Endothelial cell of umbilical vein (primary cell): ENCODE measurements around the gene SETBP1.

ENCODE experiments used
- CTCF ChIP-seq, 2 donors: IDR thresholded peaks; 1 replicate in 1 of 2; 2 replicates in 1 of 2; pipeline ENCODE4 v1.5.1; 2011; ENCODE audit warnings: low read length in 2 of 2, mild to moderate bottlenecking in 2 of 2, moderate library complexity in 2 of 2, control low read depth in 1 of 2, inconsistent platforms in 1 of 2, low read depth in 1 of 2; ENCODE audit not compliant: insufficient read depth in 1 of 2; ENCODE audit errors: extremely low read depth in 1 of 2
- EZH2 ChIP-seq: IDR thresholded peaks from 2 replicates; pipeline ENCODE4 v1.6.1; 2012; ENCODE audit warnings: borderline replicate concordance, low read depth, mild to moderate bottlenecking, moderate library complexity, low read length, inconsistent platforms; ENCODE audit not compliant: severe bottlenecking
- FOS ChIP-seq: IDR thresholded peaks from 2 replicates; pipeline ENCODE4 v1.6.1; 2011; ENCODE audit warnings: mild to moderate bottlenecking, low read length, moderate library complexity, borderline replicate concordance; ENCODE audit not compliant: insufficient read depth
- GATA2 ChIP-seq: IDR thresholded peaks from 2 replicates; pipeline ENCODE4 v1.7.0; 2011; ENCODE audit warnings: low read depth, mild to moderate bottlenecking, moderate library complexity, mixed read lengths, low read length; ENCODE audit not compliant: insufficient read length, insufficient read depth
- JUN ChIP-seq: IDR thresholded peaks from 2 replicates; pipeline ENCODE4 v1.6.1; 2011; ENCODE audit warnings: borderline replicate concordance, low read depth; ENCODE audit not compliant: insufficient read length, insufficient read depth
- MAX ChIP-seq: IDR thresholded peaks from 2 replicates; pipeline ENCODE4 v1.6.1; 2011; ENCODE audit not compliant: insufficient read depth, insufficient read length
- MYC ChIP-seq: IDR thresholded peaks from one replicate; pipeline ENCODE4 v1.6.1; 2011; ENCODE audit warnings: mild to moderate bottlenecking, low read depth, low read length
- POLR2A ChIP-seq: IDR thresholded peaks from 2 replicates; pipeline ENCODE4 v1.6.1; 2012; ENCODE audit warnings: low read depth, mild to moderate bottlenecking, control low read depth, low read length
- POLR2AphosphoS5 ChIP-seq: IDR thresholded peaks from 2 replicates; pipeline ENCODE4 v1.6.1; 2012; ENCODE audit warnings: low read depth, mild to moderate bottlenecking, control low read depth, low read length, moderate library complexity; ENCODE audit not compliant: insufficient read depth

GRCh38 chr18:44773640-44774155 lies 93.0 kb downstream of the SETBP1 start:
- TF ChIP-seq CTCF (IDR thresholded peaks at IDR 0.05; ENCODE audit: extremely low read depth in 1 of 2, insufficient read depth in 1 of 2, low read depth in 1 of 2, low read length in 2 of 2) (no peak), POLR2A (no peak), POLR2AphosphoS5 (no peak), MYC (no peak), EZH2 (no peak), JUN (no peak), MAX (no peak), FOS (no peak), GATA2 (no peak)
